Measurements from ENCODE around the gene CCL3.

- TF ChIP-seq CTCF (IDR thresholded peaks at IDR 0.05; ENCODE audit: low read depth, low read length) (no peak), EZH2phosphoT487 (IDR thresholded peaks at IDR 0.05; ENCODE audit: low read depth) (no peak)
Measured at GRCh38 chr17:36131421-36131820, 41.5 kb upstream of the CCL3 start.
